Measurements from ENCODE around the gene KIF1B. TPM values are rescaled to one million over a fixed set of nuclear protein-coding genes. Genes with fewer than 3 reads are reported as not detected.
A peak's percentile ranks its signal among the peaks of the same experiment; 100 is the strongest.
"Not testable (repeated sequence)": the region's sequence is repeated elsewhere in the genome, so short reads cannot be mapped to it uniquely, and the experiment has no call there.

The KIF1B gene
- total RNA-seq, 1 experiment from 2014 or later = 33.0 TPM

- no peaks in the 10 kb centered on the region for H3K27me3 ChIP-seq (ENCODE audit: control insufficient read depth, insufficient read depth, low read length)
- in situ Hi-C loops (cut with HindIII; ENCODE audit: low pct_unique_long_range_greater_than_20kb, low sequenced_read_pairs) (no loop called here), intact Hi-C loops (cut with micrococcal nuclease; ENCODE audit: unreplicated experiment) (no loop called here)
- peaks cover under 1% of the 10 kb centered on the region; the same call in 1 of the 2 replicates for H3K4me1 ChIP-seq (ENCODE audit: control insufficient read depth, insufficient read depth, low read length)
- POLR2A ChIA-PET = no interaction called here
- H3K27ac ChIP-seq (ENCODE audit: low read length) = no peak overlapping the region
- no peaks in the 10 kb centered on the region for H3K36me3 ChIP-seq (ENCODE audit: control insufficient read depth, insufficient read depth, low read length)
- CTCF ChIA-PET = interaction anchor here (0.6 kb wide), 1 partner anchor 178 kb away, joined by 4 read pairs; no protein-coding TSS in a partner anchor
- DNase-seq (ENCODE audit: low read depth, low spot score) = no peak
- no TSS peak for BruUV-seq (replicated peaks)
- peak; percentile 61; the same call in 1 of the 2 replicates for ATAC-seq
- no peaks in the 10 kb centered on the region for H3K9me3 ChIP-seq (ENCODE audit: control insufficient read depth, insufficient read depth, low read depth, low read length)
- TF ChIP-seq CTCF (IDR thresholded peaks at IDR 0.05) = no peak
- TF ChIP-seq SIN3A (IDR thresholded peaks at IDR 0.05; ENCODE audit: borderline replicate concordance, insufficient read depth, low read depth, low read length) = no peak
- TF ChIP-seq TCF7L2 (IDR thresholded peaks at IDR 0.05; ENCODE audit: low read depth, low read length) = no peak
- no peak for TF ChIP-seq POLR2AphosphoS5 (IDR thresholded peaks at IDR 0.05; ENCODE audit: low read depth, low read length)
- TF ChIP-seq REST (IDR thresholded peaks at IDR 0.05; ENCODE audit: insufficient read depth in 1 of 2, low read depth in 2 of 2, low read length in 1 of 2) = no peak
- H3K4me3 ChIP-seq (ENCODE audit: low read depth in 2 of 2, low read length in 2 of 2) = no peak overlapping the region
Observed at GRCh38 chr1:10204003-10204642, 6.2 kb upstream of the KIF1B start.

- POLR2A ChIA-PET; H3K9me3 ChIP-seq (ENCODE audit: control insufficient read depth, insufficient read depth, low read depth, low read length); ATAC-seq; CTCF ChIA-PET; H3K27ac ChIP-seq (ENCODE audit: low read length); H3K4me1 ChIP-seq (ENCODE audit: control insufficient read depth, insufficient read depth, low read length); in situ Hi-C loops (cut with HindIII; ENCODE audit: low pct_unique_long_range_greater_than_20kb, low sequenced_read_pairs); H3K27me3 ChIP-seq (ENCODE audit: control insufficient read depth, insufficient read depth, low read length); BruUV-seq (replicated peaks); H3K4me3 ChIP-seq (ENCODE audit: low read depth in 2 of 2, low read length in 2 of 2); DNase-seq (ENCODE audit: low read depth, low spot score); intact Hi-C loops (cut with micrococcal nuclease; ENCODE audit: unreplicated experiment); H3K36me3 ChIP-seq (ENCODE audit: control insufficient read depth, insufficient read depth, low read length): not testable (repeated sequence)
Observed at GRCh38 chr1:10205206-10205605, 5.2 kb upstream of the KIF1B start.

- no TSS peak for BruUV-seq (replicated peaks)
- ATAC-seq (no peak), DNase-seq (ENCODE audit: low read depth, low spot score) (no peak)
- in situ Hi-C loops (cut with HindIII; ENCODE audit: low pct_unique_long_range_greater_than_20kb, low sequenced_read_pairs) = no loop called here
- CTCF ChIA-PET = no interaction called here
- peaks cover 14% of the 10 kb centered on the region for H3K4me1 ChIP-seq (ENCODE audit: control insufficient read depth, insufficient read depth, low read length)
- intact Hi-C loops (cut with micrococcal nuclease; ENCODE audit: unreplicated experiment) = no loop called here
- POLR2A ChIA-PET = interaction anchor here (0.7 kb wide), 1 partner anchor 187 kb away, joined by 10 read pairs; no protein-coding TSS in a partner anchor
- no peak for TF ChIP-seq REST (IDR thresholded peaks at IDR 0.05; ENCODE audit: insufficient read depth in 1 of 2, low read depth in 2 of 2, low read length in 1 of 2)
- no peak for TF ChIP-seq TCF7L2 (IDR thresholded peaks at IDR 0.05; ENCODE audit: low read depth, low read length)
- TF ChIP-seq POLR2AphosphoS5 (IDR thresholded peaks at IDR 0.05; ENCODE audit: low read depth, low read length) = no peak
- no peak for TF ChIP-seq CTCF (IDR thresholded peaks at IDR 0.05)
- TF ChIP-seq SIN3A (IDR thresholded peaks at IDR 0.05; ENCODE audit: borderline replicate concordance, insufficient read depth, low read depth, low read length) = no peak
- no peaks in the 10 kb centered on the region for H3K9me3 ChIP-seq (ENCODE audit: control insufficient read depth, insufficient read depth, low read depth, low read length)
- no peak overlapping the region for H3K27ac ChIP-seq (ENCODE audit: low read length)
- no peak overlapping the region for H3K4me3 ChIP-seq (ENCODE audit: low read depth in 2 of 2, low read length in 2 of 2)
- no peaks in the 10 kb centered on the region for H3K27me3 ChIP-seq (ENCODE audit: control insufficient read depth, insufficient read depth, low read length)
- no peaks in the 10 kb centered on the region; the same call in 1 of the 2 replicates for H3K36me3 ChIP-seq (ENCODE audit: control insufficient read depth, insufficient read depth, low read length)
Observed at GRCh38 chr1:10207810-10208209, 2.6 kb upstream of the KIF1B start.

Data from Panc1 (cell line).